HG02642 (cell line): Measurements from ENCODE around the gene TXLNG.
"Not testable (repeated sequence)": the region's sequence is repeated elsewhere in the genome, so short reads cannot be mapped to it uniquely, and the experiment has no call there.

Experiments
- ATAC-seq: cut with Tn5 transposase; IDR thresholded peaks from one replicate; pipeline ENCODE4 v1.9.1; 2021; ENCODE audit warnings: mild to moderate bottlenecking; ENCODE audit not compliant: unreplicated experiment, poor library complexity

TXLNG gene

GRCh38 chrX:16784440-16784839 lies 1.8 kb upstream of the TXLNG start:
- ATAC-seq, result not testable (repeated sequence)

DNA sequence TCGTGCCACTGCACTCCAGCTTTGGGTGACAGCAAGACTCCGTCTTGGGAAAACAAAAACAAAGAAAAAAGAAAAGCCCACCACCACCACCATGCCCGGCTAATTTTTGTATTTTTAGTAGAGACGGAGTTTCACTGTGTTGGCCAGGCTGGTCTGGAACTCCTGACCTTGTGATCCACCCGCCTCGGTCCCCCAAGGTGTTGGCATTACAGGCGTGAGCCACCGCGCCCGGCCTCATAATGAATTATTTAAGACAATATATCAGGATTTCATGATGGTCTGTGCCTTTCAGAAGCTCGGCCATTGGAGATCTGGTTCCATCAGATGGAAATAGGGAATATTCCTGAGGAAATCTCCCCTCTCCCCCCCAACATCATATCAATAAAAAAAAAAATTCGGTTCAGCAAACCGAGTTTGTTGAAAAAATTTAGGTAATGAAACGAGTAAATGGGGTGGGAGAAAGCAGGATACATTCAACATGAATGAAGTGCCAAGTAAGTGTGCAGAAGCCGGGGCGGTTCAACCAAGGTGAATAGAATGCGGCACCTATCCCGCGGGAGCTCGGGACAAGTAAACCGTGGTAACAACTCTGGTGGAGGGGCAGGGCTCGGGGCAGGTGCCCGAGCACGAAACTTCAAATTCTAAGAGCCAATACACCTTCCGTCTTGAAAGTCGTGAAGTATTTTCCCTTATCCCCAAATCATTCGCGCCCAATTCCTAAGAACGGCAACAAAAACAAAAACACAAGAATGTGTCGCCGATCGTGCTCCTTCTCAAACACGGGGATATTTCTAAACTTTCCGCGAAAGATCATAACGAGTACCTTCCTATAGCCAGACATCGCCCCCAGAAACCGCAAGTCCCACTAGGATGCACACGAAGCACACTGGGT lies 773 bp upstream of the TXLNG start:
- ATAC-seq, result no peak

DNA sequence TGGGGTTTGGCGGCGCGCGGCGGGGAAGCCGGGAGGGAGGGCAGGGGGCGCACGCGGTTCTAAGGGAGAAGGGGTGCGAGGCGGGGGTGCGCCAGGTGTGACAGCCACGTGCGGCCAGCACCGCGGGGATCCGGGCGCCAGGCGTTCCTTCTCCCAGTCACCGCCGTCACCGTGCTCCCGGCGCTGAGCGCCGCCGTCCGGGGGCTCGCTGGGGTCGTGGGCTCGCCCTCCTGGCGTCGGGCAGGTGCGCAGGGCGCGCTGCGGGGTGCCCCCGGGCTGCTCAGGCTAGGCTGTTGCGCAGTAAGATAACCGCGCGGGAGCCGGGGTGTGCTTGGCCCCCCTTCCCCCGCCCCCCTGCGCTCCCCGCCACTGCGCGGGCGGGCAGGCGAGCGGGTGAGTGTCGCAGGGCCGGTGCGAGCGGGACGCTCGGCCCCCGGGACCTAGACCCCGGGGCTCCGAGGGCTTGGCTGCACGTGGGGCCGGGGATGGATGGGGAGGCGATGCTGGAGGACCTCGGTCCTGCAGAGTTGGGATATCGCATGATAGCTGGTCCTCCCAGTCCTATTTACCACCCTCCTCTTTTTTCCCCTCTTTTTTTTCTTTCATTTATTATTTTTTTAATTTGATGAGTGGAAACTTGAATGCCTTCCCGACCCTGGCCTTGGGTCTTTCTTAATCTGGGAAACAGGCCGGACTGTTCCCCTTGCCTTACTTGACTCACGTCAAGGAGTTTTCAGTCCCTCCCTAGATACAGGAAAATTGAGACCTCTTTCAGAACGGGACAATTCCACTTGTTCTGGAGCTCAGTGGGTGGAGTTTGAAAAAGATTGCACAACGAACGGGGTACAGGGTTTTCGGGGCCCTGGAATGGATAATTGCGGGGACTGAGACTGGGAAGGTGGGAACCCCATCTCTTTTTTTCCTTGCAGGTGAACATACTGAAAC lies 797 bp downstream of the TXLNG start:
- peak; percentile 29 for ATAC-seq

- ATAC-seq, result no peak
Measured at GRCh38 chrX:16788477-16788876, 2.2 kb downstream of the TXLNG start.

DNA sequence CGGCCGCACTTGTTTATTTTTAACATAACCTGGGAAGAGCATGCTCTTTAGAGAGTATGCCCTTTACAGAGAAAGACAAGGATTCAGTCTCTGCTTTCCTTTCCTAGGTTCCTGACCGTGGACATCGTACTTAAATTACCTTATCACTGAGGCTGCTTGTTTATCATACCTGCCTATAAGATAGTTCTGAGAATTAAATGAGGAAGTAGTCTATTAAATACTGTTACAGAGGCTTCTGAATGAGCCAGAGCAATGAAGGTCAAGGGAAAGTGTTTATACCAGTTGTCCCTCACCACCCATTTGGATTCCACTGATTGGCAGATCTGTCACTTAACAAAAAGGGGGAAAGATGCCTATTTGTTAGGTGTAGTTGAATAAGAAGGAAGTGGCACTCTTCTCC lies 10.0 kb downstream of the TXLNG start:
- no peak for ATAC-seq

- no peak for ATAC-seq
Measured at GRCh38 chrX:16797358-16797757, 11.1 kb downstream of the TXLNG start.

DNA sequence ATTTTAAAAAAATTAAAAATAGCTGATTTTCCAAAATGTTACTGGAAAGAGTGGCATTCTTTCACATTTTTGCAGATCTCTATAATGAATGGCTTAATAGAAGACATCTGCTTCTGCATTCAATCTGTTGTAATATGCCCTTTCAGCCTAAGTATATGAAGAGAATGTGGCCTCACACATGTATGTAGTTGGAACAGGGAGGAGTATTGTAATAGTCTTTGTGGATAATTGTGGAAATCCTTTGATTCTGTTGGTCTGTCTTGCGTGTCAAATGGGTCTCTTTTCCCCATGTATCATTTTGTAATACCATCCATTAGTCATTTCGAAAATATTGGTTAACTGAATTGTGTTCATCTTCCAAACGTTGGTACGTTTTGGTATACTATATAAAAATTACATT lies 11.6 kb downstream of the TXLNG start:
- ATAC-seq, result no peak

DNA sequence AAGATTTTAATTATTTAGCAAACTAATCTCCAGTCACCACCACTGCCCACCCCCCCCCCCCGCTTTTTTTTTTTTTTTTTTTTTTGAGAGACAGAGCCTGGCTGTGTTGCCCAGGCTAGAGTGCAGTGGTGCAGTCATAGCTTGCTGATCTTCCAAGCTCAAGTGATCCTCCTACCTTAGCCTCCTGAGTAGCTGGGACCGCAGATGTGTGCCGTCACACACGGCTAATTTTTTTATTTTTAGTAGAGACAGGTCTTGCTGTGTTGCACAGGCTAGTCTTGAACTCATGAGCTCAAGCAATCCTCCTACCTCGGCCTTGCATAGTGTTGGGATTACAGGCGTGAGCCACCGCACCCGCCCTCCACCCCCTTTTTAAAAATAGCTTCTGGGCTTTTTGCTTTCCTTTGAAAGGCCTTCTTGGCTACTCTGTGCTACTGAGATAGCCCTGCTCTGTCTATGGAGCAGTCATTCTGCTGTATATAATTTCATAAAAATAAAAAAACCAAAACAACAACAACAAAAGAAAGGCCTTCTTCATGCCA lies 18.7 kb downstream of the TXLNG start:
- peak; percentile 60 for ATAC-seq

- no peak for ATAC-seq
Measured at GRCh38 chrX:16807548-16807947, 21.3 kb downstream of the TXLNG start.

DNA sequence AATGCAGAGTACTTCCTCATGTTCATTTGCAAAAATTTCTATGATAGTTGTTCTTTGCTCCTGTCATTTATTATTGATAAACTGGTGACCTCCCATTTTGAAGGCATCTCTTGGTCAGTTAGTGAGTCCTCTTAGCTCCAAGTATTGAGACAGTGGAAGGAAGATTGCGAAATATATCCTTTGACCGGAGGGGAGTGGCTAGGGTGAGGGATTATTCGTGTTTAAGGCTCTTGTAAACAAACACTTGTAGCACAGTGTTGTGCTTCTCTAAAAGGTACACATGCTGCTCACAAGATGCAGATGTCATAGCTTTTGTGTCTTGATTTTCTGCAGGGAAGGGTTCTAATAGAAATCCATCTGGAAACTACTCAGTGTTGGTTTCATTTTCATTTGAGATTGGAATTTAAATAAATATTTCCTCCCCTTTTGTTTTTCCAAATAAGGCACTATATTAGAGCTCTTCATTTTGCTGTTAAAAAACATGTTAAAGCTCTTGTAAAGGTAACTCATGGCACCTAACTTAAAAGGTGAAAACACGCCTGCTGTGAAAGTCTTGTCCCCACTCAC lies 21.8 kb downstream of the TXLNG start:
- ATAC-seq, result no peak

GRCh38 chrX:16814597-16814996 lies 28.3 kb downstream of the TXLNG start:
- ATAC-seq, result no peak

GRCh38 chrX:16819634-16820033 lies 33.4 kb downstream of the TXLNG start:
- ATAC-seq, result no peak

DNA sequence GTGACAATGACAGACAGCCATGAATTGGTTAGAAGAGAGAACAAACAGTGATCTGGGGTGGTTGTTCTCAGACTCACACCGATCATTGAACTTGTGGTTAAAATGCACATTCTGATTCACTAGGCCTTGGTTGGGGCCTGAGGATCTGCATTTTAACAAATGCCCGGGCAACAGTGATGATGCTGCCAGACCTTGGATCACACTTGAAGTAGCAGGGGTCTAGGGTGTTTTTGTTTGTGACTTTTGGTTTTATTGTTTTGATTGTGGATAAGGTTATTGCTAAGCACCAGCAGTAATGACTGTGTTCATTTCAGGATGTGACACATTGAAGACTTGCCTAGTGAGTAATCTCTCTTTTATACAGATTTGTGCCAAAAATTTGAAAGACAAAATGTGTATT lies 36.5 kb downstream of the TXLNG start:
- no peak for ATAC-seq

GRCh38 chrX:16825264-16826035 lies 39.2 kb downstream of the TXLNG start:
- ATAC-seq, result no peak

DNA sequence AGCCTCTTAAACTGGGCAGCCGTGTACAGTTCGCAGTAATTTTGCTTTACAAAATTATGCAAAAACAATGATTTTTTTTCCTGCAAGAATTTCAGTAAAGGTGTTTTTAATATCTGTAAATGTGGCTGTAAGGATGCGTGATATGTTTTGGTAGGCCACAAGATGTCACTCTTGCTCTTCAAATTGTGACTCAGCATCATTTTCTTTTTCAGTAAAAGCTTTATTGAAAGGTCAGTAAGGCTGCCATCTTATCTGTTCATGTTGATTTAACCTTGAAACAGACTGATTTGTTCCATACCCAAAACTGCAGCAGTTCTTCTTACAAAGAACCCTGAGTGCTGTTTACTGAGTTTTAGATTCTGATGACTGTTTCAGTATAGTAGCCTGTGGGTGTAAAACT lies 39.9 kb downstream of the TXLNG start:
- no peak for ATAC-seq

GRCh38 chrX:16827225-16827624 lies 41.0 kb downstream of the TXLNG start:
- no peak for ATAC-seq

DNA sequence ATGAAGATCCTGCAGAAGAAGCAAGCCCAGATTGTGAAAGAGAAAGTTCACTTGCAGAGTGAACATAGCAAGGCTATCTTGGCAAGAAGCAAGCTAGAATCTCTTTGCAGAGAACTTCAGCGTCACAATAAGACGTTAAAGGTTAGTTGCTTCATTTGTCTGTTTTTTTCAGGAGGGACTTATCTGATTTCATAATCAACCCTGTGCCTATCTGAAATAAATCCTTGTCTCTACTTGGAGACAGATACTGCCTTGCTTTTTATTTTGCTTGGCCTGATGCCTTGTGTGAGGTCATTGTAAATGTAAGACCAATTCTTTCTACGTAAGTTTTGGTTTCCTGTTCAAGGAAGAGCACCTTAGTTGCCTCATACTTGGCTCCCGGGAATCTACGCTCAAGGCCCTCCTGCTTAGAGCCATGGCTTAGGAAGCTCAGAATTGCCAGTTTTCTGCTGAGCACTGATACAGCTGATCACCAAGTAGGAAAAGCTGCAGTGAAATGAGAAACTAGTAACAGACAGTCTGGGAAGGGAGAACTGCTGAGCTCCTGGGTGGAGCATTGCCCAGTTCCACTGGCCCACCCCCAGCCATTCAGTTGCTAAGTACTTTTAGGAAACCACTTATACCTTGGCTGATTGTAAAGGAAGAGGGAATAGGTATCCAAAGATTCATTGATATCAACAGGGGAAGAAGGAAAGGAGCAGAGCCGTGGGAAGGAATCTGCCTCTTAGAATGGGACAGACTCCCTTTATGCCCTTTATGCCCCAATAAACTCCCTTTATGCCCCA lies 42.0 kb downstream of the TXLNG start:
- no peak for ATAC-seq

DNA sequence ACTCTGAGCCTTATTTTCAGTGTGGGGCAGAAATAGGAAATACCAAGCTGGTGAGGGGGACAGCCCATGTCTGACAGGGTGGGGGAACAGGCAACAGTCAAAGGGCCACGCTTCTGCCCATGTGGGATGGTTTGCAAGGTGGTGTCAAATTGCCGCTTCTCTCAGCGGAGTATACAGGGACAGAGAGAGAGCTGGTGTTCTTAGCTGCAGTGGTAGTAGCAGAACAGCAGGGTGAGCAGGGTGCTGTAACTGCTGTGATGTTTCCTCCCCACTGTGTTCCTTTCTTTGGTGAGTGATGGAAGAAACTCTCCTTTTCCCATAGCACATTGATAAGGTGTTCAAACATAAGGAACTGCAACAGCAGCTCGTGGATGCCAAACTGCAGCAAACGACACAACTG lies 46.0 kb downstream of the TXLNG start:
- ATAC-seq, result no peak

DNA sequence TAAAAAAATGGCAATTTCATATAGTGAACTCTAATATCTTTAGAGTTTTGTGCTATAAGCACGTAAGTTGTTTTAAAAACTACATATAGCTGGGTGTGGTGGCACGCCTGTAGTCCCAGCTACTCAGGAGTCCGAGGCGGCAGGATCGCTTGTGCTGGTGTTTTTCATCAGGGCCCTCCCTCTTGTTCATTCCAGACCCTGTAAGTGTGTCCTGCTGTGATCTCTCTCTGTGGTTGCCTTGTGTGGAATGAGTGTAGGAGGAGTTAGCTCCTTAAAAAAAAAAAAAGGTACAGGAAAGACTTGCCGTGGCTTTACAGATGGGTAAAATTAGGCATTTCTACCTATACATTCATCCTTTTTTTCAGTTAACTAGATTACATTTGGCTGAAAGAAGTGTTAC lies 48.5 kb downstream of the TXLNG start:
- no peak for ATAC-seq
